ENCODE measurements around the gene KCNMA1. TPM values are rescaled to one million over a fixed set of nuclear protein-coding genes. Genes with fewer than 3 reads are reported as not detected.

The KCNMA1 gene
- polyA plus RNA-seq, 6 donors from 2014 or later: not detected

DNA sequence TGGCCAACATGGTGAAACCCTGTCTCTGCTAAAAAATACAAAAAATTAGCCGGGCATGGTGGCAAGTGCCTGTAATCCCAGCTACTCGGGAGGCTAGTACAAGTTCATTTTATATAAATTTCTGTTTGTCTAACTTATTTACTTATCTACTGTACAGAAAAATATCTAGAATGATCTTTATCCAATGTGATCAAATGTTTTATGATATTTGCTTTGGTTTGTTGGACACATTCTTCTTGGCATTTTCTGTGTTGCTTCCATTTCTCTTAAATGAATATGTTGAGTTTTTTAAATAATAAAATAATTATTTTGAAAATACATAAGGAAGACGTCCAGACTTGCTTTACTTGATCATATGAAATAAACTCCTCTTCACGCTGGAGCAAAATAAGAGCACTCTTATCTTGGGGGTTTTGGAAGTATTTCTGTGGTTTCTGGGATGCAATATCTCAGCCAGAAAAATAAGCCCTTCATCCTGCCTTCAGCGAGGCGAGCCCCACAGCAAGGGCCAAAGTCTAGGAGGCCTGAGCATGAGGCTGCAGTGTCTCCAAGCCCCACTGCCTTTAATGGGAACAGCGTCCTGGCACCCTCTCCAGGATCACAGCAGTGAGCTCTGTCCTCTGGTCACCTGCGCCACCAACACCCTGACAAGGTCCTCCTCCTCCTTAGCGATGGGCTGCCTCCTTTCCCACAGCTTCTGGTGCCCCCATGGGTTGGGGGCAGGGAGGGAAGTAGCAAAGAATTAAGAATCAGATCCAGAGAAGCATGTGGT is 480.2 kb downstream of the KCNMA1 start:
- no peak for ATAC-seq (ENCODE audit: low read depth in 2 of 2)
- peaks cover 13 to 17% (median 16%) of the 10 kb centered on the region in 3 donors for H3K27me3 Mint-ChIP-seq
- no peaks in the 10 kb centered on the region for H3K9me3 Mint-ChIP-seq
- no peak for DNase-seq
- H3K27ac Mint-ChIP-seq: no peak overlapping the region
- no peaks in the 10 kb centered on the region for H3K4me1 Mint-ChIP-seq
- no peaks in the 10 kb centered on the region for H3K36me3 Mint-ChIP-seq
- H3K4me3 Mint-ChIP-seq: no peak overlapping the region

DNA sequence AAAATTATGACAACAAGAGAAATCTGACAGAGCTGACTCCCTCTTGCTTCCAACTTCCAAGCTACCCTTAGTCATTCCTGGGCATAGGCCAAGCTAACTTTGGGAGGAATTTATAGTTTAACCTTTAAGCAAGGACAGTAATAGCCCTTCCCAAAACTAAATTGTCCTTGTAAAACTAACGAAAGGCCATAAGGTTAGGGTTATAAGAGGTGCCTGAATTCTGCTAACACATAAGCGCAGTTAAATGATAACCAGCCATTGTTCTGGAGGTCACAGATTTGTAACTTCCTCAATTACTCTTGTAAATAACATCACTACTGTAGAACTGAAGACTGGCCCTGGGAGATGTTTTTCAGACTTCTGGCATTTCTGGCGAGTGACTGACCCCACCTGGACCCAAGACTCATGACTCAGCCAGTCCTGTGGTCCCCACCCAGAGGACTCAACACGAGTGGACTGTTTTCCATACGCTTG is 481.2 kb downstream of the KCNMA1 start:
- no peak overlapping the region for H3K27ac Mint-ChIP-seq
- H3K4me3 Mint-ChIP-seq: no peak overlapping the region
- ATAC-seq (ENCODE audit: low read depth in 2 of 2) (no peak), DNase-seq (no peak)
- no peaks in the 10 kb centered on the region for H3K4me1 Mint-ChIP-seq
- peaks cover 14 to 27% (median 21%) of the 10 kb centered on the region in 3 donors for H3K27me3 Mint-ChIP-seq
- H3K9me3 Mint-ChIP-seq: no peaks in the 10 kb centered on the region
- H3K36me3 Mint-ChIP-seq: no peaks in the 10 kb centered on the region

DNA sequence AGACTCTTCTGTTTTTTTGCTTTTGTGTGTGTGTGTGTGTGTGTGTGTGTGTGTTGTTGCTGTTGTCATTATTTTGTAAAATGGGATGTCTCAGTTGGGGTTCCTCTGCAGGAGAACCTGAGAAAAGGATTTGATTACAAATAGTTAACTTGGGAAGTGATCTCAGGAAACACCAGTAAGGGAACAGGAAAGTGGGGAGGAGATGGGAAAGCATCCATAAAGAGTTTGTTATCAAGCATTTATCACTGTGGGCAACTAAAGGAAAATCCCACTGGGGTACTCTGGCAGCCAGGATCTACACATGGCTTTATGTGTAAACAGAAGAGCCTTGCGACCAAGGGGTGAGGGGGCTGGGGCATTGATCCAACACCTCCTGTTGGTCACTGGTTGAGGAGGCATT is 485.4 kb downstream of the KCNMA1 start:
- Mint-ChIP-seq H3K27ac (peak overlapping the region in 1 of 6 donors; percentile 2), H3K4me1 (no peaks in the 10 kb centered on the region), H3K36me3 (no peaks in the 10 kb centered on the region), H3K27me3 (peaks cover 10 to 19% (median 16%) of the 10 kb centered on the region in 3 donors), H3K4me3 (no peak overlapping the region), H3K9me3 (no peaks in the 10 kb centered on the region)
- DNase-seq: no peak
- no peak for ATAC-seq (ENCODE audit: low read depth in 2 of 2)

DNA sequence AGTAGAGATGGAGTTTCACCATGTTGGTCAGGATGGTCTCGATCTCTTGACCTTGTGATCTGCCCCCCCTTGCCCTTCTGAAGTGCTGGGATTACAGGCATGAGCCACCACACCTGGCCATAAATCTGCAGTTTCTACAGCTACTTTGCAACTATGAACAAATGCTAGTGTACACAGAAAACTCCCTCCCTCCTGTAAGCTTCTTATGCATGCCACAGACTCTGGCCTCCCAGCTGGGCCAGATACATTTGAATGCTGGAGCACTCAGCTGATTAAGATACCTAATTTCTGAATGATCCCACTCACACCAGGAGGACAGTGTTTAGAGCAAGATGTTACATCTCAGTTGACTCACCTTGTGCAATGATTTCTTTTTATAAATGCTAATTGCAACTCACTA is 486.2 kb downstream of the KCNMA1 start:
- DNase-seq (no peak), ATAC-seq (ENCODE audit: low read depth in 2 of 2) (no peak)

DNA sequence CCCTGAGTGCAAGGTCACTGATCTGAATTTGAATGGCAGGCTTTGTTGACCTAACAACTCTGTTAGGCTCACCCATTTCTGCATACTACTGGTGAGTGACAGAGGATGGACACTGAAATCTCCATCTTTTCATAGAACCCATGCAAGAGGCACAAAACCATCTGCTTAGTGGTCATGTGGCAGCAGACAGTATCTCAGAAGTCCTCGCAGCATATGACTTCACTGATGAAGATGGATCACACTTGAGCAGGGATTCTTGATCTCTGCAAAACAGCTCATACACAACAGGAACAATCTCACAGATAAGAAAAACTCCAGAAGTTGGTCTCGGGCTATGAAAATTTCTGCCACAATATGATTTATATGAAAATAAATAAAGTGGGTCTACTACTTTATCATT is 487.9 kb downstream of the KCNMA1 start:
- ATAC-seq (ENCODE audit: low read depth in 2 of 2) (no peak), DNase-seq (no peak)
- Mint-ChIP-seq H3K36me3 (no peaks in the 10 kb centered on the region), H3K27ac (no peak overlapping the region), H3K4me3 (no peak overlapping the region), H3K9me3 (no peaks in the 10 kb centered on the region), H3K27me3 (peaks cover 10 to 25% (median 13%) of the 10 kb centered on the region in 3 donors), H3K4me1 (no peaks in the 10 kb centered on the region)

More for the DNA sequence above, 486.2 kb downstream of the KCNMA1 start:
- H3K27me3 Mint-ChIP-seq: peaks cover 10 to 25% (median 16%) of the 10 kb centered on the region in 3 donors
- no peaks in the 10 kb centered on the region for H3K4me1 Mint-ChIP-seq
- H3K9me3 Mint-ChIP-seq: no peaks in the 10 kb centered on the region
- no peak overlapping the region for H3K27ac Mint-ChIP-seq
- H3K4me3 Mint-ChIP-seq: no peak overlapping the region
- no peaks in the 10 kb centered on the region for H3K36me3 Mint-ChIP-seq

DNA sequence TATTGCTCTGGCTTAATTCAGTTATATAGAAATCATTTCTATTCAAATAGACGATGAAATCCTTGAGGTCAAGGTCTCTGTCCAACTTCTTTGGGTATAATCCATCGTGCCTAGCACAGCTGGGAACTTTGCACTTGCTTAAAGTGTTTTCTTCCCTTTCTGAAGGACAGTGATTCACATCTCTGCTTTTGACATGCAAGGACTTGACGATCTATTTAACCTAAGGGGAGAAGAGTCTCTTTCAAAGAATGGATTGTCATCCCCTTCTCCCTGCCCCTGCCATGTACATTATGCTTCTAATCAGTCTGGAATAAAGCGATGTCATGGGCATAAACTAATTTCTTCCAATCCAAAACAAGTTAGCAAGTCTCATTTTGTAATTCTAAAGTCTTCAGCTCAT is 488.6 kb downstream of the KCNMA1 start:
- Mint-ChIP-seq H3K27ac (no peak overlapping the region), H3K4me1 (no peaks in the 10 kb centered on the region), H3K4me3 (no peak overlapping the region), H3K36me3 (no peaks in the 10 kb centered on the region), H3K27me3 (peaks cover 10 to 25% (median 11%) of the 10 kb centered on the region in 3 donors), H3K9me3 (no peaks in the 10 kb centered on the region)
- DNase-seq (no peak), ATAC-seq (ENCODE audit: low read depth in 2 of 2) (no peak)

DNA sequence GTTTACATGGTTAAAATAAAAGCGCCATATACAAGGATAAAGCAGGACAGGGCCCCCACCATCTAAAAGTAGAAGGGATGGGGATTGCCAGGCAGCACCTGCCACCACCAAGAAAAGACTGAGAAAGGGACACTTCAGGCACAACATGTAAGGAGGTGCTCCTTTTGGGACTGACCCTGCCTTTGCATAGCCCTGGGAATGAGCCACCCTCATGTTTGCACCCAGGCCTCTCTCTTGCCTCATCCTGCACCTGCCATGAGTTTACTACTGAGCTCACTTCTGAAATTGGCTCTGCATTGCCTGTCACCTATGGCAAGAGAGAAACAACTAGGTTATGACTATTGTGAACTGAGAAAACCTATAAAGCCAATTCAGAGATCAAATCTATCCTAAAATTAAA is 489.7 kb downstream of the KCNMA1 start:
- Mint-ChIP-seq H3K4me1 (no peaks in the 10 kb centered on the region), H3K27ac (no peak overlapping the region), H3K9me3 (no peaks in the 10 kb centered on the region), H3K27me3 (peaks cover 11 to 25% (median 13%) of the 10 kb centered on the region in 3 donors), H3K36me3 (no peaks in the 10 kb centered on the region), H3K4me3 (no peak overlapping the region)
- DNase-seq (no peak), ATAC-seq (ENCODE audit: low read depth in 2 of 2) (no peak)

DNA sequence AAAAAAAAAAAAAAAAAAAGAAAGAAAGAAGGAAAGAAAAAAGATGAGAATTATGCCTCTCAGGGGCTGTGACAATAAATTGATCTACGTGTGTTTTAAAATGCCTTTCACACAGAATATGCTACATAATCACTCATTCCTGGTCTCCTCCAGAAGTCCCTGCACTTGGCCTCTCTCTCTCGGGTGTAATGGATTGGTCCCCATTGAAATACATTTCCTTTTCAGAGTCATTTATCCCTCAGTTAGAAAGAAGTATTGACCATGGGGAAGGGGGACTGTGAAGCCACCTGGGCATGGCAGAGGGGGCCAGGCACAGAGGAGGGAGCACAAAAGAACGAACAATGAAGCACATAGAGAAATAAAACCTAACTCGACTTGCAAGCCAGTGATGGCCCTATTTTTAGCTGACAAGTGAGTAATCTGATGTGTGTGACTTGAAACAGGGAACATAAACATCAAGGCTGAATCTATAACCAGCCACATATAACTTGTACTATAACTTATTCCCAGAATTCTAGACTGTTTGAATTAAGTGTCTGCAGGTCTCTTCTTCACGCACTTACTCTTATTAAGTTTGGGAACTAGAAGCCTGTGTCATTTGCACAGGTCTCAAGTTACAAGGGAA is 490.8 kb downstream of the KCNMA1 start:
- H3K36me3 Mint-ChIP-seq: no peaks in the 10 kb centered on the region
- DNase-seq: no peak
- peaks cover 7 to 18% (median 11%) of the 10 kb centered on the region in 3 donors for H3K27me3 Mint-ChIP-seq
- no peak overlapping the region for H3K4me3 Mint-ChIP-seq
- no peak overlapping the region for H3K27ac Mint-ChIP-seq
- no peaks in the 10 kb centered on the region for H3K9me3 Mint-ChIP-seq
- no peak for ATAC-seq (ENCODE audit: low read depth in 2 of 2)
- H3K4me1 Mint-ChIP-seq: no peaks in the 10 kb centered on the region

DNA sequence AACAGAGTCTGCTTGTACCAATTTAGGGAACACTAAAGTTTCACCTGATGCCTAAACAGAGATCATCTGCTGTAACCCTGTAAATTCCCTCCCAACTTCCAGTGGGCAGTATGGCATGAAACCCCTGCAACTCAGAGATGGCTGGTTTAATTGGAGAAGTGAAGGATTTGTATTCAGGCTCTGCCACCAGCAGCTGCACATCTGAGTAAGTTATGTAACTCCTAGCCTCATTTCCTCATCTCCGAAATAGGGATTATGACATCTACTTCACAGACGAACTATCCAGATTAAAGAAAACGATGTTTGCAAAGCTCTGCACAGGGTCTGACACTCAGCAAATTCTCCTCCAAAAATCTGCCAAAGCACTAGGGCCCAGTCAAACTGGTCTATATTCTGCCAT is 493.0 kb downstream of the KCNMA1 start:
- no peaks in the 10 kb centered on the region for H3K4me1 Mint-ChIP-seq
- no peak overlapping the region for H3K4me3 Mint-ChIP-seq
- H3K27ac Mint-ChIP-seq: no peak overlapping the region
- no peaks in the 10 kb centered on the region for H3K9me3 Mint-ChIP-seq
- H3K36me3 Mint-ChIP-seq: no peaks in the 10 kb centered on the region
- ATAC-seq (ENCODE audit: low read depth in 2 of 2) (no peak), DNase-seq (no peak)
- H3K27me3 Mint-ChIP-seq: peaks cover 11 to 18% (median 16%) of the 10 kb centered on the region in 3 donors

DNA sequence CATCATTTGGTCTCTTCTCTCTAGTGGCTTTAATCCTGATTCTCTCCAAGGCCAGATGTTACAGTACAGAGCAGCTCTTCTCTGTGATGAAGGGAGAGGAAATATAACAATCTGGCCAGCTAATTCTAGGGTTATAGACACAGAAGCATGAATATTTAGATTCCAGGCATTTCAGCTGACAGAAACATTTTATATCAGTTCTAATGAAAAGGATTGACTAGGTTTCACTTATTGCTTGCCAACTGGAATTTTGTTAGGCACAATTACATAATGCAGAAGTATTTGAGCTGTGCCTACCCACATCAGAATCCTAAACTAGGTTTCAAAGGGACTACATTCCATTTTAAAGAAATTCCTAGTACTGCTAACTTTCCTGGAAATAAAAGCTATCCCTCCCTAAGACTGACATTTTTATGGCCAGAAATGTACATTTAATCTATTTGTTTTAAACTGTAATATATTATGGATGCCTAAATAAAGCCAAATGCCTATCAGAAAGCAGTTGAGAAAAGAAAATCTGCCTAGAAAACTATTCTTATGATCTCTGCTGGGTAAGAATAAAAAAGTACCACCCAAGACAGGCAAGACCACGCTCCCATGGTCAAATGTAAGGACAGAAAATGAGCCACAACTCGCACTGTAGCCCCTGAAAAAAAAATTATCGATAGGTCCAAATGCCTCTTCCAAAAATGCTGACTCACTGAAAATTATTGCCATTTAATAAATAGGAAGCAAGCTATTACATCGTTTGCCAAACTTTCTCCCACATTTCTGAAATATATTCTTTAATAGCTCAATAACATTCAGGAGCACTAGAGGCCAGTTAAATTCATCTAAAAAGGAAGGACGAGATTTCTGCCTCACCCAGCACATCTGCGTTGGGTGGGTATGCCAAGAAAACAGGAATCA is 498.1 kb downstream of the KCNMA1 start:
- no peak overlapping the region for H3K27ac Mint-ChIP-seq
- peaks cover 0 to 5% (median 0%) of the 10 kb centered on the region in 7 donors for H3K9me3 Mint-ChIP-seq
- ATAC-seq (ENCODE audit: low read depth in 2 of 2) (no peak), DNase-seq (no peak)
- H3K27me3 Mint-ChIP-seq: peaks cover 16 to 18% (median 17%) of the 10 kb centered on the region in 3 donors
- H3K4me3 Mint-ChIP-seq: no peak overlapping the region
- no peaks in the 10 kb centered on the region for H3K4me1 Mint-ChIP-seq
- no peaks in the 10 kb centered on the region for H3K36me3 Mint-ChIP-seq

DNA sequence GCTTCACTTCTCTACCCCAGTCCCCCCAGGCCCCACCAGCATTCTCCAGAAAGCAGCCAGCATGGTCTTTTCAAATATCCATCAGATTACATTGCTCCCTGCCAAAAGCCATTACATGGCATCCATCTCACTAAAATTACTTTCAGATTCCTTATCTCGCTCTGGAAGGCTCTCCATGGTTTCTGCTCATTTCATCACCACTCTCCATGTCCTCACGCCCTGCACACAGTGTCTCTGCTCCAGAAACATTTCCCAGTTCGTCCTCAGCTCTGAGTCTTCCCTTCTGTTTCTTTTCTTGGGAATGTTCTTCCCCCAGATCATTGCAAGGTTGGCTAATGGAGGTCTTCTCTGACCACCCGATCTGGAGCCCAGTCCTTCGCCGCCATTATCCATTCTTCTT is 499.1 kb downstream of the KCNMA1 start:
- DNase-seq: no peak
- no peak for ATAC-seq (ENCODE audit: low read depth in 2 of 2)
- H3K27ac Mint-ChIP-seq: no peak overlapping the region

DNA sequence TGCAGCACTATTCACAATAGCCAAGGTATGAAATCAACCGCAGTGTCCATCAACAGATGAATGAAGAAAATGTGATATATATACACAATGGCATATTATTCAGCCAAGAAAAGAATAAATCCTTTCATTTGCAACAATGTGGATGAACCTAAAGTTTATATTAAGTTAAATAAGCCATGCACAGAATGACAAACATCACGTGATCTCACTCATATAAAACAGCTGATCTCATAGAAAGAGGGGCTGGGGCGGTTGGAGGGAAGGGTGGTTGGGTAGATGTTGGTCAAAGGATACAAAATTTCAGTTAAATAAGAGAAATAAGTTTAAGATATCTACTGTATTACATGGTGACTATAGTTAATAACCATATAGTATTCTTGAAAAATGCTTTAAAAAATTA is 502.1 kb downstream of the KCNMA1 start:
- Mint-ChIP-seq H3K27ac (no peak overlapping the region), H3K4me3 (no peak overlapping the region), H3K4me1 (no peaks in the 10 kb centered on the region), H3K36me3 (no peaks in the 10 kb centered on the region), H3K27me3 (peaks cover 7 to 17% (median 15%) of the 10 kb centered on the region in 3 donors), H3K9me3 (peaks cover 0 to 5% (median 0%) of the 10 kb centered on the region in 7 donors)
- ATAC-seq (ENCODE audit: low read depth in 2 of 2): no peak
- no peak for DNase-seq

More for the DNA sequence above, 499.1 kb downstream of the KCNMA1 start:
- H3K4me3 Mint-ChIP-seq: no peak overlapping the region
- H3K27me3 Mint-ChIP-seq: peaks cover 17 to 20% (median 18%) of the 10 kb centered on the region in 3 donors
- H3K4me1 Mint-ChIP-seq: no peaks in the 10 kb centered on the region
- no peaks in the 10 kb centered on the region for H3K36me3 Mint-ChIP-seq
- H3K9me3 Mint-ChIP-seq: peaks cover 0 to 5% (median 0%) of the 10 kb centered on the region in 7 donors

DNA sequence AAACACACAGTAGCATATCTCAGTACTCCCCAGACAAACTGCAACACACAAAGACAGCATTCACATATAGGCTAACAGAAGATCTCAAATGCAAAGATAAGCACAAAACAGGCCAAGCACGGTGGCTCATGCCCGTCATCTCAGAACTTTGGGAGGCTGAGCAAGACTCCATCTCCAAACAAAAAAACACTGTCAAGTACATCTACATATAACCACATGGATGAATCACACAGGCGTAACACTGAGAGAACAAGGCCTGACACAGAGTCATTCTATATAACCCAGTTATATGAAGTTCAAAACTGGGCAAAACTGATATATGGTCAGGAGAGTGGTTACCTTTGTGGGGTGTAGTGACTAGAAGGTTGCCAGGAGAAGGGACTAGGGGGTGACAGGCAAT is 506.4 kb downstream of the KCNMA1 start:
- Mint-ChIP-seq H3K4me3 (no peak overlapping the region), H3K27ac (no peak overlapping the region), H3K36me3 (no peaks in the 10 kb centered on the region), H3K27me3 (peaks cover 9 to 11% (median 10%) of the 10 kb centered on the region in 3 donors), H3K9me3 (no peaks in the 10 kb centered on the region), H3K4me1 (no peaks in the 10 kb centered on the region)
- no peak for ATAC-seq (ENCODE audit: low read depth in 2 of 2)
- no peak for DNase-seq
